Retinal pigment epithelial cell (primary cell): ENCODE results near the gene ATG4C.
"Not testable (repeated sequence)": the region's sequence is repeated elsewhere in the genome, so short reads cannot be mapped to it uniquely, and the experiment has no call there.

ENCODE experiments used
- DNase-seq: peaks from one replicate; pipeline ENCODE4 v3.0.0-alpha.2; 2010; ENCODE audit warnings: low read depth
- H3K4me3 ChIP-seq: 2 replicates; pipeline ENCODE4 v1.5.1; 2011; ENCODE audit warnings: mild to moderate bottlenecking, low read length, control low read depth, moderate library complexity
- TF ChIP-seq, protein P1 (sequence below): conservative IDR thresholded peaks from 2 replicates; pipeline ENCODE4 v1.5.1; 2011; ENCODE audit warnings: low read depth, low read length, control low read depth, inconsistent platforms

Gene ATG4C

DNA sequence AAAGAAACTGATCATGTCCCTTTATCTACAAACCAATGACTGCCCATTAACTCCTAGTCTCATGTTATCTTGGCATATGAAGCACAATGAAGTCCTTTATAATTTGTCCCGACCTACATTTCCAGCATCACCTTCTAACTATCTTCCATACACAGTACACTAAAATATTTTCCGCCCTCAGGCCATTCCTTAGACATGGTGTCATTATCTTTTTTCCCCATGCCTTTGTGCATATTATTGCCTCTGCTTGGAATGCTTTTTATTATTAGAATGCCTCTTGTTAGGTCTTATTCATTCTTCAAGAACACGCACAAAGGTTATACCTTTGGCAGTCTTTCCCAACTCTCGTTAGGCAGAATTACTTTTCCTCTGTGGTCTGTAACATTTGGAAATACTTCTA lies 39.6 kb downstream of the ATG4C start:
- TF ChIP-seq, protein P1, sequence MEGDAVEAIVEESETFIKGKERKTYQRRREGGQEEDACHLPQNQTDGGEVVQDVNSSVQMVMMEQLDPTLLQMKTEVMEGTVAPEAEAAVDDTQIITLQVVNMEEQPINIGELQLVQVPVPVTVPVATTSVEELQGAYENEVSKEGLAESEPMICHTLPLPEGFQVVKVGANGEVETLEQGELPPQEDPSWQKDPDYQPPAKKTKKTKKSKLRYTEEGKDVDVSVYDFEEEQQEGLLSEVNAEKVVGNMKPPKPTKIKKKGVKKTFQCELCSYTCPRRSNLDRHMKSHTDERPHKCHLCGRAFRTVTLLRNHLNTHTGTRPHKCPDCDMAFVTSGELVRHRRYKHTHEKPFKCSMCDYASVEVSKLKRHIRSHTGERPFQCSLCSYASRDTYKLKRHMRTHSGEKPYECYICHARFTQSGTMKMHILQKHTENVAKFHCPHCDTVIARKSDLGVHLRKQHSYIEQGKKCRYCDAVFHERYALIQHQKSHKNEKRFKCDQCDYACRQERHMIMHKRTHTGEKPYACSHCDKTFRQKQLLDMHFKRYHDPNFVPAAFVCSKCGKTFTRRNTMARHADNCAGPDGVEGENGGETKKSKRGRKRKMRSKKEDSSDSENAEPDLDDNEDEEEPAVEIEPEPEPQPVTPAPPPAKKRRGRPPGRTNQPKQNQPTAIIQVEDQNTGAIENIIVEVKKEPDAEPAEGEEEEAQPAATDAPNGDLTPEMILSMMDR: no peak
- DNase-seq: no peak
- H3K4me3 ChIP-seq: no peak overlapping the region

DNA sequence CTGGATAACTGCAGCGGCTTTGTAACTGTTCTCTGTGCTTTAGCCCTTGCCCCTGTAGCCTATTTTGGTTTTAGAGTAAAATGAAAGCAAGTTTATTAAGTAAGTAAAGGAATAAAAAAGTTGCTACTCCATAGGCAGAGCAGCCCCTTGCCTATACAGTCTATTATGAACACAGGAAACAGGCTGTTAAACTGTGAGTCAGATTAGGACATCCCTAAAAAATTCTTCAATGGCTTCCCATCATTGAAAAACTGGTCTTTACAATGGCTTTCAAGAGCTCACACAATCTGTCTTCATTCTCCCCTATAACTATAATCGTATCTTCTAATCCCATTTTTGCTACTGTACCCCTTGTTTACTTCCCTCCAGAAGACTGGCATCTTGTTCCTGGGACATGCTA lies 43.0 kb downstream of the ATG4C start:
- no peak for DNase-seq
- TF ChIP-seq, protein P1: no peak
- H3K4me3 ChIP-seq: no peak overlapping the region

DNA sequence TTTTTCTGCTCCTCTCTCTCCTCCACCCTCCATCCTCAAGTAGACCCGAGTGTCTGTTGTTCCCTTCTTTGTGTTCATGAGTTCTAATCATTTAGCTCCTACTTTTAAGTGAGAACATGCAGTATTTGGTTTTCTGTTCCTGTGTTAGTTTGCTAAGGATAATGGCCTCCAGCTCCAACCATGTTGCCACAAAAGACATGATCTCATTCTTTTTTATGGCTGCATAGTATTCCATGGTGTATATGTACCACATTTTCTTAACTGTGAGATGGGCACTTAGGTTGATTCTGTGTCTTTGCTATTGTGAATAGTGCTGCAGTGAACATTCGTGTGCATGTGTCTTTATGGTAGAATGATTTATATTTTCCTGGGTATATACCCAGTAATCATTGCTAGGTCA lies 43.9 kb downstream of the ATG4C start:
- not testable (repeated sequence) for DNase-seq, H3K4me3 ChIP-seq

DNA sequence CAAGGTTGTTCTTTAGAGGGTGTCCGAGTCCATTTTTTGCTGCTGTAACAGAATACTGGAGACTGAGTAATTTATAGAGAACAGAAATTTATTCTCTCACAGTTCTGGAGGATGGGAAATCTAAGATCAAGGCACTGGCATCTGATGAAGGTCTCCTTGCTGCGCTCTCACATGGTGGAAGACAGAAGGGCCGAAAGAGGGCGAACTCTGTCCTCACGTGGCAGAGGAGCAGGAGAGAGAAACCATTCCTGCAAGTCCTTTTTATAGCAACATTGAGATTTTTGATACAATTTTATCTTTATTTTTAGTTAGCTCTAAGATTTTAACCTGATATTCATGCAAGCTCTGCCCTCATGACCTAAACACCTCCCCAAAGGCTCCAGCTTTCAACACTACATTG lies 48.3 kb downstream of the ATG4C start:
- H3K4me3 ChIP-seq: no peak overlapping the region
- TF ChIP-seq, protein P1: no peak

DNA sequence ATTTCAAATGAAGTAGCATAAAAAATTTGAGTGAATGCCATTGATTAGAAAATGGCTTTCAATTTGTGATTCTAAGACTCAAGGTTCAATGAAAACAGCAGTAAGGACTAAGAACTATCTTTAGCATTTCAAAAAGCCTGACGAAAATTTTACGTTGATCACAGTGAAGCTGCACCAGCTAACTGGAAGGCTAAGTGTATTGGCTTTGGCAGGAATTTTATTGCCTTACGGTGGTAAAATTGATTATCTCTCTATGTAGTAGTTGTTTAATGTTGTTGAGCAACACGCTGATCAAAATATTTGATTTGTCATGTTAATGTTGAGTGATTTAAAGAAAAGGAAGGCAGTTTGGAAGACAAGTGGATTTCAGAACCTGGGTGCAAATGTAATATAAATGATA lies 49.6 kb downstream of the ATG4C start:
- TF ChIP-seq, protein P1: no peak
- DNase-seq: no peak
- H3K4me3 ChIP-seq: no peak overlapping the region

More for the DNA sequence above, 48.3 kb downstream of the ATG4C start:
- no peak for DNase-seq

DNA sequence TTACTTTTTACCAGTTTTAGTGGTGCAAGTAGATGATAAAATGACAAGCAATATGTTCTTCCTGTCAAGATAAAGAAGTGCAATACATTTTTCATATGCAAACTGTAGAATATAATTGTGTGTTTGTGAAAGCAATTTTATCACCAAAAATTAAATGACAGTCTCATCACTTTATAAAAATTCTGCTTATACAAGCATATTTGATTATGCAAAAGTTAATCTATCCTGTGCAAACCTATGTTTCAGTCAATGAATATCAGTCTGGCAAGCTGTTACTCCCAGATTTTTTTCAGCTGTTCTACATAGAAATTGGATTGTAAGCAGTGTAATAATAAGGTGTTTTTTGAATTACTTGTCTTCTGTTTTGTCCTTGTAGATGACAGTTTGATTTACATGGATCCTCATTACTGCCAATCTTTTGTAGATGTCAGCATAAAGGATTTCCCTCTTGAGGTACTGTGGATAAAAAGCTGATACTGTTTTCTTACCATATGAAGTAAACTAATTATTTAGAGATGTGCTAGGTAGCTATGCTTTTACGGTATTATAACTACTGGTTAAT lies 50.5 kb downstream of the ATG4C start:
- no peak for DNase-seq
- no peak overlapping the region for H3K4me3 ChIP-seq
- TF ChIP-seq, protein P1: no peak

DNA sequence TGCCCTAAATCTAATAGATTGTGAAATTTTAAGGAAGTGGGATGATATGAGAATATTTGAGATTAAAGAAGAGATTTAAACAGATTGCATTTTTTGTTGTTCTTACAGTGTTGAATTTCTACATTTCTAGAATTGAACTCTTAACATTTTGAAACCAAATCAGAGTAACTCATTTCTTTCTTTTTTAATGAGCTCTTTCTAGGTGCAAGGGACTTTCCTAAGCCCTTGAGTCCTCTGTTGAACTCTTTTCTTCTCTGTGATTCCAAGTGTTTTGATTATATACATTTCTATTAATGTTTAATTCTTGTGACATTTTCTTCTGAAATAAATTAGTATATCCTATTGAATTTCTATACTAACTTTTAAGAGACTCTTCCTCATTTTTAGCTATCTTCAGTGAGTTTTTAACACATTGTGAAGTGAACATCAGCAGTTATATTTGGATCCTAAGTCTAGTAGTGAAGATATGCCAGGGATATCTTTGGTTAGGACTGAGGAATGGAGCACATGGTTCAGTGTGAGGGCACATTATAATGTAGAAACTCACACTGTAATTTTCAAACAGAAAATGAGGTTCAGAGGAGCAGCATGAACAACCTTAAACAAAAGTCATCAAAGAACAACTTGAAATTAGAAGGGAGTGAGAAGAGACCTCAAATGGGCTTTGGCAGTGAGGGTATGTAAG lies 53.1 kb downstream of the ATG4C start:
- no peak for DNase-seq
- TF ChIP-seq, protein P1: no peak
- no peak overlapping the region for H3K4me3 ChIP-seq
